HL-60 (cell line): Measurements from ENCODE around the gene CAMSAP2.
"Not testable (repeated sequence)": the region's sequence is repeated elsewhere in the genome, so short reads cannot be mapped to it uniquely, and the experiment has no call there.

ENCODE experiments used
- DNase-seq, 2 experiments: peaks; one replicate each; pipeline ENCODE4 v3.0.0-alpha.2; 2010 to 2020; ENCODE audit warnings: low read depth in 1 of 2, low spot score in 1 of 2
- H3K27ac ChIP-seq: fragments of 250-450 bp; sonication (Bioruptor Pico); replicated peaks from 2 replicates; pipeline ENCODE4 v1.5.1; 2020; ENCODE audit warnings: mild to moderate bottlenecking, moderate library complexity
- H3K27me3 ChIP-seq: fragments of 250-450 bp; sonication (Bioruptor Pico); 2 replicates; pipeline ENCODE4 v1.5.1; 2021; ENCODE audit warnings: mild to moderate bottlenecking, moderate library complexity; ENCODE audit not compliant: insufficient read depth, poor library complexity, severe bottlenecking
- H3K4me3 ChIP-seq: replicated peaks from 2 replicates; pipeline ENCODE4 v1.5.1; 2011; ENCODE audit warnings: mild to moderate bottlenecking, control low read depth, low read length; ENCODE audit not compliant: insufficient read depth
- GABPA ChIP-seq: IDR thresholded peaks from 2 replicates; pipeline ENCODE4 v1.6.1; 2012; ENCODE audit warnings: low read depth
- POLR2AphosphoS5 ChIP-seq: IDR thresholded peaks from 2 replicates; pipeline ENCODE4 v1.6.1; 2012; ENCODE audit warnings: low read depth
- SPI1 ChIP-seq: IDR thresholded peaks from 2 replicates; pipeline ENCODE4 v1.6.1; 2012; ENCODE audit warnings: low read depth, mild to moderate bottlenecking, borderline replicate concordance
- TF ChIP-seq, protein P1 (sequence below): IDR thresholded peaks from one replicate; pipeline ENCODE4 v1.5.1; 2011; ENCODE audit warnings: low read length, control low read depth, inconsistent platforms; ENCODE audit not compliant: insufficient read depth
- TF ChIP-seq, protein P2 (sequence below): IDR thresholded peaks from 2 replicates; pipeline ENCODE4 v1.6.1; 2012; ENCODE audit warnings: low read depth; ENCODE audit not compliant: insufficient replicate concordance

CAMSAP2 gene

DNA sequence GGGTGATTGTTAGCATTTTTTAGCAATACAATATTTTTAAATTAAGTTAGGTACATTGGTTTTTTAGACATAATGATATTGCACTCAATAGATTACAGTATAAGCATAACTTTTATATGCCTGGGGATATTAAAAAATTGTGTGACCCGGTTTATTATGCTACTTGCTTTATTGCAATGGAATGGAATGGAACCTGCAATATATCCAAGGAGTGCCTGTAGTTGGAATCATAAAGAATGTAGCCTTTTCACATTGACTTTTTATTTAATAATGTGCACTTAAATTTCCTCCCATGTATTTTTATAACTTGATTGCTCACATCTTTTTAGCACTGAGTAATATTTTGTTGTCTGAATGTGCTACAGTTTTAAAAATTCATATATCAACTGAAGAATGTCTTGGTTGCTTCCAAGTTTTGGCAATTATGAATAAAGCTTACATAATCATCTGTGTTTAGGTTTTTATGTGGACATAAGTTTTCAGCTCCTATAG, 49.2 kb downstream of the CAMSAP2 start:
- no peak overlapping the region for H3K4me3 ChIP-seq
- no peak overlapping the region for H3K27ac ChIP-seq
- DNase-seq, result no peak
- TF ChIP-seq SPI1 (no peak), POLR2AphosphoS5 (no peak), GABPA (no peak)
- TF ChIP-seq, protein P1, sequence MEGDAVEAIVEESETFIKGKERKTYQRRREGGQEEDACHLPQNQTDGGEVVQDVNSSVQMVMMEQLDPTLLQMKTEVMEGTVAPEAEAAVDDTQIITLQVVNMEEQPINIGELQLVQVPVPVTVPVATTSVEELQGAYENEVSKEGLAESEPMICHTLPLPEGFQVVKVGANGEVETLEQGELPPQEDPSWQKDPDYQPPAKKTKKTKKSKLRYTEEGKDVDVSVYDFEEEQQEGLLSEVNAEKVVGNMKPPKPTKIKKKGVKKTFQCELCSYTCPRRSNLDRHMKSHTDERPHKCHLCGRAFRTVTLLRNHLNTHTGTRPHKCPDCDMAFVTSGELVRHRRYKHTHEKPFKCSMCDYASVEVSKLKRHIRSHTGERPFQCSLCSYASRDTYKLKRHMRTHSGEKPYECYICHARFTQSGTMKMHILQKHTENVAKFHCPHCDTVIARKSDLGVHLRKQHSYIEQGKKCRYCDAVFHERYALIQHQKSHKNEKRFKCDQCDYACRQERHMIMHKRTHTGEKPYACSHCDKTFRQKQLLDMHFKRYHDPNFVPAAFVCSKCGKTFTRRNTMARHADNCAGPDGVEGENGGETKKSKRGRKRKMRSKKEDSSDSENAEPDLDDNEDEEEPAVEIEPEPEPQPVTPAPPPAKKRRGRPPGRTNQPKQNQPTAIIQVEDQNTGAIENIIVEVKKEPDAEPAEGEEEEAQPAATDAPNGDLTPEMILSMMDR, result no peak
- TF ChIP-seq, protein P2, sequence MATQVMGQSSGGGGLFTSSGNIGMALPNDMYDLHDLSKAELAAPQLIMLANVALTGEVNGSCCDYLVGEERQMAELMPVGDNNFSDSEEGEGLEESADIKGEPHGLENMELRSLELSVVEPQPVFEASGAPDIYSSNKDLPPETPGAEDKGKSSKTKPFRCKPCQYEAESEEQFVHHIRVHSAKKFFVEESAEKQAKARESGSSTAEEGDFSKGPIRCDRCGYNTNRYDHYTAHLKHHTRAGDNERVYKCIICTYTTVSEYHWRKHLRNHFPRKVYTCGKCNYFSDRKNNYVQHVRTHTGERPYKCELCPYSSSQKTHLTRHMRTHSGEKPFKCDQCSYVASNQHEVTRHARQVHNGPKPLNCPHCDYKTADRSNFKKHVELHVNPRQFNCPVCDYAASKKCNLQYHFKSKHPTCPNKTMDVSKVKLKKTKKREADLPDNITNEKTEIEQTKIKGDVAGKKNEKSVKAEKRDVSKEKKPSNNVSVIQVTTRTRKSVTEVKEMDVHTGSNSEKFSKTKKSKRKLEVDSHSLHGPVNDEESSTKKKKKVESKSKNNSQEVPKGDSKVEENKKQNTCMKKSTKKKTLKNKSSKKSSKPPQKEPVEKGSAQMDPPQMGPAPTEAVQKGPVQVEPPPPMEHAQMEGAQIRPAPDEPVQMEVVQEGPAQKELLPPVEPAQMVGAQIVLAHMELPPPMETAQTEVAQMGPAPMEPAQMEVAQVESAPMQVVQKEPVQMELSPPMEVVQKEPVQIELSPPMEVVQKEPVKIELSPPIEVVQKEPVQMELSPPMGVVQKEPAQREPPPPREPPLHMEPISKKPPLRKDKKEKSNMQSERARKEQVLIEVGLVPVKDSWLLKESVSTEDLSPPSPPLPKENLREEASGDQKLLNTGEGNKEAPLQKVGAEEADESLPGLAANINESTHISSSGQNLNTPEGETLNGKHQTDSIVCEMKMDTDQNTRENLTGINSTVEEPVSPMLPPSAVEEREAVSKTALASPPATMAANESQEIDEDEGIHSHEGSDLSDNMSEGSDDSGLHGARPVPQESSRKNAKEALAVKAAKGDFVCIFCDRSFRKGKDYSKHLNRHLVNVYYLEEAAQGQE, result no peak
- H3K27me3 ChIP-seq, result no peaks in the 10 kb centered on the region

DNA sequence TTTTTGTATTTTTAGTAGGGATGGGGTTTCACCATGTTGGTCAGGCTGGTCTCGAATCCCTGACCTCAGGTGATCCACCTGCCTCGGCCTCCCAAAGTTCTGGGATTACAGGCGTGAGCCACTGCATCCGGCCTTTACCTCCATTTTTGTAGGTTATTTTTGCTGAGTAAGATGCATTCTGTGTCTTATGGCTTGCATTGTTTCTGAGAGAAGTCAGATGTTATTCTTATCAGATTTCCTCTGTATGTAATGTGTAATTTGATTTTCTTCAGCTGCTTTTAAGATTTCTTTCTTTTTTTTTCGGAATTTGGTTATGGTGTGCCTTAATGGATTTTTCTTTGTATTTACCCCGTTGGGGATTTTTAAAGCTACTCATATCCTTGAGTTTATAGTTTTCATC, 52.3 kb downstream of the CAMSAP2 start:
- H3K27ac ChIP-seq, H3K4me3 ChIP-seq, H3K27me3 ChIP-seq, DNase-seq: not testable (repeated sequence)

DNA sequence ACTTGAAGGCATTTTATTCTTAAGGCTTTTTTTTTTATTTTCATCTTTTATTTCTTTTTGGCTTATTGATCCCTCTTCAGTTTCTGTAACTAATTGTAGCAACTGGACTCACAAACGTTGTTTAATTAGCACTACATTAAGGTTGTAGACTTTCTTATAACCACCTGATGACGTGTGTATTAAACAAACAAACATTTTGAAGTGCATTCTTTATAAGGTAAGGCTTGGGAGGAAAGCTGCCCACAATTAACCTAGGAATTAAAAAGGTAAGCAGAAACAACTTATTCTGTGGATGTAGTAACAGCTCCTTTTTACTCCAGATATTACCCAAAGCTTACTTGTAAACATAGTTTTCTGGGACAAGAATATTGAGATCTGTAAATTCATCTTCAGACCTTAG, 55.0 kb downstream of the CAMSAP2 start:
- H3K27me3 ChIP-seq, result no peaks in the 10 kb centered on the region
- H3K4me3 ChIP-seq, result no peak overlapping the region
- no peak for DNase-seq
- no peak overlapping the region for H3K27ac ChIP-seq
- TF ChIP-seq SPI1, result no peak

DNA sequence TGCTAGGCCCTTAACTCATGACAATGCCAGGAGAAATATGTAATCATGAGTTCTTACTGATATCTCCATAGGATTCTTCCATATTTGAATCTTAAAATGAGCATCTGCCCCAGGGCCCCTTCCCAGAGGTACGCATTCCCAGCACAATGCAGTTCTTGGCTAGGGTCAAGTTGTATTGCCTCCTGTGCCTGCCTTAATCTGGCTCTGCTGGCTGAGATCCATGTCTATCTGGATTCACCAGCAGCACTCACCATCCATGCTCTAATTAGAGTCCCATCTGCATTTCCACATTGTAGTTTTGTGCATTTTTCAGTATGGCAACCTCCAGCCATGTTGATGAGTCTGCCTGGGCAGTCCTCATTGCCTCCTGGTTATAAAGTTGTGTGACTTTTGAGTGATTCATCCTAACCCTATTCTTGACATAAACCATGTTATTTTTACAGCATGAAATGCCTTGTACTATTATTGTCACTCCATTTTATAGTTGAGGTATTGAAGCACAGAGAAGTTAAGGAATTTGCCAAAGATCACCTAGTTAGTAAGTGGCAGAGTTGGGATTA, 55.9 kb downstream of the CAMSAP2 start:
- H3K4me3 ChIP-seq, result no peak overlapping the region
- DNase-seq, result no peak

More for the DNA sequence above, 55.9 kb downstream of the CAMSAP2 start:
- TF ChIP-seq SPI1 (no peak), POLR2AphosphoS5 (no peak), GABPA (no peak)
- TF ChIP-seq, protein P2, result no peak
- TF ChIP-seq, protein P1, result no peak
- Histone ChIP-seq H3K27ac (no peak overlapping the region), H3K27me3 (no peaks in the 10 kb centered on the region)
